Measurements from ENCODE around the gene TAF11L8.
A peak's percentile ranks its signal among the peaks of the same experiment; 100 is the strongest.
"Not testable (repeated sequence)": the region's sequence is repeated elsewhere in the genome, so short reads cannot be mapped to it uniquely, and the experiment has no call there.

The TAF11L8 gene

DNA sequence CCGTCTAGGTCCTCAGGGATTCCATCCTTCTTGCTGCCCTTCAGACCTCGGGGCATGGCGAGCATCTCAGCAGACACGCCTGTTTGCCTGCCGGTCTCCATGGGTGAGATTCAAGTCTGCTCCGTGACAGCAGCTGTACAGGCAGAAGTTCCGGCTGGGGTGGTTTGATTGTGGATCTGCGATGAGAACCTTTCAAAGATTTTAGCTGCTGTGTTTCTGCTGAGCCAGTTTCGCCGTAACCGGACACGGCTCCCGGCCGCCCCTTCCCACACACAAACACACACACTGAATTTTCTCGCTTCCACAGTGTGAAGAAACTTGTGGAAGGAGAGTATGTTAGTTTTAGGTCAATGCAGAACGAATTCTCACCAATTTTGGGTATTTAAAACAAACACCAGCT, at the start of gene TAF11L8:
TAF11L8 (minus strand) TSS at position 101 of the 400 bp plus-strand sequence.
- H3K4me3 ChIP-seq (ENCODE audit: low read depth, low read length); DNase-seq (ENCODE audit: low read depth): not testable (repeated sequence)

DNA sequence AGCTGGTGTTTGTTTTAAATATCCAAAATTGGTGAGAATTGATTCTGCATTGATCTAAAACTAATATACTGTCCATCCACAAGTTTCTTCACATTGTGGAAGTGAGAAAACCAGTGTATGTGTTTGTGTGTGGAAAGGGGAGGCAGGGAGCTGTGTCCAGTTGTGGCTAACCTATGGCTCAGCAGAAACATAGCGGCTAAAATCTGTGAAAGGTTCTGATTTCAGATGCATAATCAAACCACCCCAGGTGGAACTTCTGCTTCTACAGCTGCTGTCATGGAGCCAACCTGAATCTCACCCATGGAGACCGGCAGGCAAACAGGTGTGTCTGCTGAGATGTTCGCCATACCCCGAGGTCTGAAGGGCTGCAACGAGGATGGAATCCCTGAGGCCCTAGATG, 43.4 kb upstream of the TAF11L8 start, which contains the start of gene TAF11L14:
TAF11L14 (plus strand) TSS at position 301 of the 400 bp plus-strand sequence.
- DNase-seq (ENCODE audit: low read depth) = no peak
- TF ChIP-seq, protein P1, sequence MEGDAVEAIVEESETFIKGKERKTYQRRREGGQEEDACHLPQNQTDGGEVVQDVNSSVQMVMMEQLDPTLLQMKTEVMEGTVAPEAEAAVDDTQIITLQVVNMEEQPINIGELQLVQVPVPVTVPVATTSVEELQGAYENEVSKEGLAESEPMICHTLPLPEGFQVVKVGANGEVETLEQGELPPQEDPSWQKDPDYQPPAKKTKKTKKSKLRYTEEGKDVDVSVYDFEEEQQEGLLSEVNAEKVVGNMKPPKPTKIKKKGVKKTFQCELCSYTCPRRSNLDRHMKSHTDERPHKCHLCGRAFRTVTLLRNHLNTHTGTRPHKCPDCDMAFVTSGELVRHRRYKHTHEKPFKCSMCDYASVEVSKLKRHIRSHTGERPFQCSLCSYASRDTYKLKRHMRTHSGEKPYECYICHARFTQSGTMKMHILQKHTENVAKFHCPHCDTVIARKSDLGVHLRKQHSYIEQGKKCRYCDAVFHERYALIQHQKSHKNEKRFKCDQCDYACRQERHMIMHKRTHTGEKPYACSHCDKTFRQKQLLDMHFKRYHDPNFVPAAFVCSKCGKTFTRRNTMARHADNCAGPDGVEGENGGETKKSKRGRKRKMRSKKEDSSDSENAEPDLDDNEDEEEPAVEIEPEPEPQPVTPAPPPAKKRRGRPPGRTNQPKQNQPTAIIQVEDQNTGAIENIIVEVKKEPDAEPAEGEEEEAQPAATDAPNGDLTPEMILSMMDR (IDR thresholded peaks at IDR 0.05; ENCODE audit: control insufficient read depth, extremely low read depth, insufficient read depth) = no peak
- H3K4me3 ChIP-seq (ENCODE audit: low read depth, low read length) = no peak within 1 kb of the TSS

DNA sequence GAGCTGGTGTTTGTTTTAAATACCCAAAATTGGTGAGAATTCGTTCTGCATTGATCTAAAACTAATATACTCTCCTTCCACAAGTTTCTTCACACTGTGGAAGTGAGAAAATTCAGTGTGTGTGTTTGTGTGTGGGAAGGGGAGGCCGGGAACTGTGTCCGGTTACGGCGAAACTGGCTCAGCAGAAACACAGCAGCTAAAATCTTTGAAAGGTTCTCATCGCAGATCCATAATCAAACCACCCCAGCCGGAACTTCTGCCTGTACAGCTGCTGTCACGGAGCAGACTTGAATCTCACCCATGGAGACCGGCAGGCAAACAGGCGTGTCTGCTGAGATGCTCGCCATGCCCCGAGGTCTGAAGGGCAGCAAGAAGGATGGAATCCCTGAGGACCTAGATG, 41.0 kb upstream of the TAF11L8 start, which contains the start of gene TAF11L13:
TAF11L13 (plus strand) TSS at position 301 of the 400 bp plus-strand sequence.
- not testable (repeated sequence) for DNase-seq (ENCODE audit: low read depth); H3K4me3 ChIP-seq (ENCODE audit: low read depth, low read length)

DNA sequence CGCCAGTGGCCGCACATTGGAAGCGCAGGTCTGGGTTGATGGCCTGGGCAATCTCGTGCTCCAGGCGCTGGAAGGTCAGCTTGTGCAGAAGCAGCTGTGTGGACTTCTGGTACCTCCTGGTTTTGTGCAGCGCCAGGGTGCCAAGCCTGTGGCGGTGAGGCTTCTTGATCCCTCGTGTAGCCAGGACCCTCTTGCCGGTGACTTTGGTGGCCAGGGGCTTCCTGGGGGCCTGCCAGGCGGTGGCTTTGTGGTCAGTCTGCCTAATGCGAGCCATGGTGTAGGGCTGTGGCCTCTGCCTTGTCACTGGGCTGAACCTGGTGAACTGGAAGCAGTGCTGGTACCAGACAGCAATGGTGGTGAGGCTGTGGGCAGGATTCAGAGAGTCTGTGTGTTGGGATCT, 34.9 kb upstream of the TAF11L8 start:
- no peak for DNase-seq (ENCODE audit: low read depth)
- no peak overlapping the region for H3K4me3 ChIP-seq (ENCODE audit: low read depth, low read length)
- TF ChIP-seq, protein P1 (IDR thresholded peaks at IDR 0.05; ENCODE audit: control insufficient read depth, extremely low read depth, insufficient read depth) = no peak

DNA sequence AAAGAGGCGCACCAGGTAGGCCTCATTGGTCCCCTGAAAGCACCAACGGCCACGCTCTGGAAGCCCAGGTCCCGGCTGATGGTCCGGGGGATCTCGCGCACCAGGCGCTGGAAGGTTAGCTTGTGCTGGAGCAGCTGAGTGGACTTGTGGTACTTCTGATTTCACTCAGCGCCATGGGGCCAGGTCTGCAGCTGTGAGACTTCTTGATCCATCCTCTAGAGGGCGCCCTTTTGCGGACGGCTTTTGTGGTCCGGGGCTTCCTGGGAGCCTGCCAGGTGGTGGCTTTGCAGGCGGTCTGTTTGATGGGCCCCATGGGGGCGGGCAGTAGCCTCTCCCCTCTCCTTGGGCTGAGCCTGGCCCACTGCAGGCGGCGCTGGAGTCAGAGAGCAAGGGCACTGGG, 29.9 kb upstream of the TAF11L8 start:
- TF ChIP-seq, protein P1 (IDR thresholded peaks at IDR 0.05; ENCODE audit: control insufficient read depth, extremely low read depth, insufficient read depth) = peak; percentile 10; the same call in 1 of the 2 replicates
- no peak overlapping the region for H3K4me3 ChIP-seq (ENCODE audit: low read depth, low read length)
- no peak for DNase-seq (ENCODE audit: low read depth)

DNA sequence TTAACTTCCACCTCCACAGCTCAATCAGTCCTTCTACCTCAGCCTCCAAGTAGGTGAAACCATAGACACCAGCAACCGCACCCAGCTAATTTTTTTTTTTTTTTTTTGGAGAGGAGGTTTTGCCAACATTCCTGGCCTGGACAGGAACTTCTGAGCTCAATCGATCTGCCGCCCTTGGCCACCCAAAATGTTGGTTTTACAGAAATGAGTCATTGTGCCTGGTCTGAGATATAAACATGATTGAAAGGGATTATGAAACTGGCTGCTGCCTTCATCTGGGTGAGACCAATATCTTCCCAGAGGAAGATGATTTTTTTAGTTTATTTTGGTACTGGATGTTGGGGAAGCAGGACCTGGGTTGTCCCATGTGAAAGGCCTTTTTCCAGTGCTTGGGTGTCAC, 28.6 kb upstream of the TAF11L8 start:
- TF ChIP-seq, protein P1 (IDR thresholded peaks at IDR 0.05; ENCODE audit: control insufficient read depth, extremely low read depth, insufficient read depth) = no peak
- DNase-seq (ENCODE audit: low read depth) = no peak

DNA sequence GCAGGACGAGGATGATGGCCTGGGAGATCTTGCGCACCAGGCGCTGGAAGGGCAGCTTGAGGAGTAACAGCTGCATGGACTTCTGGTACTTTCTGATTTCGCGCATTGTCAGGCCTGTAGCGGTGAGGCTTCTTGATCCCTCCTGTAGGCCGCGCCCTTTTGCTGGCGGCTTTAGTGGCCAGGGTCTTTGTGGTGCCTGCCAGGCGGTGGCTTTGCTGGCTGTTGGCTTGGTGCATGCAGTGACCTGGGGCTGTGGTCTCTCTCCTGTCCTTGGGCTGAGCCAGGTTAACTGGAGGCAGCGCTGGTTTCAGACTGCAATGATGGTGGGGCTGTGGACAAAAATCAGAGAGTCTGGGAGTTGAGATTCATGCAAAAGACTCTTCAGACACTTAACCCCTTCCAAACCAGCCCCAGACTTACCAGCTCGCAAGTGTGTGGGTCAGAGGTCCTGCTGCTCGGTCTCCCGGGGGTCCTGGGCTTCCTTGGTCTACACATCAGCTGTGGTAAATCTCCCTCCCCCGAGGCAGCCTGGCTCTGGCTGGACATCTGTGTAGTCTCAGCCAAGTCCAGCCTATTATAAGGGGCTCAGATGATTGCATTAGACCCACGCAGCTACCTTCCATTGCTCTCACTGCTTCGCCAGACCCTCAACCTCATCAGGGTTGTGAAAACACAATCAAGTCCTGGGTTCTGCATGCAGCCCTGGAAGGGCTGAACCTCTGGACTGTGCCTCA, 24.3 kb upstream of the TAF11L8 start:
- DNase-seq (ENCODE audit: low read depth) = no peak
- TF ChIP-seq, protein P1 (IDR thresholded peaks at IDR 0.05; ENCODE audit: control insufficient read depth, extremely low read depth, insufficient read depth) = no peak
- H3K4me3 ChIP-seq (ENCODE audit: low read depth, low read length) = no peak overlapping the region

More for the DNA sequence above, 28.6 kb upstream of the TAF11L8 start:
- no peak overlapping the region for H3K4me3 ChIP-seq (ENCODE audit: low read depth, low read length)

DNA sequence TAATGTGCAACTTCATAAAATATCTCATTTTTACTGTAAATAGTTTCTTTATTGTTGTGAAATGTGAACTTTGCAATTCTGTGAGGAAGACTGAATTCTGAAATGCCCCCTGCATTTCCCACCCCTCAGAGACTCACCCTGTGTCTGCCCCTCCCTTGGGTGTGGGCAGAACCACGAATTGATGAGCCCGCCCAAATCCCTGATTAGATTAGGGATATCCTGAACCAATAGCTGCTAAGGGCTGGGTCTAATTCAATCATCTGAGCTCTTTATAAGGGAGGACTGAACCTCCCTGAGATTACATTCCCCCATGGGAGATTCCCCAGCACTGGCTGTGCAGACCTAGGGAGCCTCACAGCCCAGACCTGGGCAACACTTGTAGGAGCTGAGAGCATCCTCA, 19.3 kb upstream of the TAF11L8 start, which contains the start of gene TAF11L12:
TAF11L12 (plus strand) TSS at position 301 of the 400 bp plus-strand sequence.
- not testable (repeated sequence) for DNase-seq (ENCODE audit: low read depth); H3K4me3 ChIP-seq (ENCODE audit: low read depth, low read length)

DNA sequence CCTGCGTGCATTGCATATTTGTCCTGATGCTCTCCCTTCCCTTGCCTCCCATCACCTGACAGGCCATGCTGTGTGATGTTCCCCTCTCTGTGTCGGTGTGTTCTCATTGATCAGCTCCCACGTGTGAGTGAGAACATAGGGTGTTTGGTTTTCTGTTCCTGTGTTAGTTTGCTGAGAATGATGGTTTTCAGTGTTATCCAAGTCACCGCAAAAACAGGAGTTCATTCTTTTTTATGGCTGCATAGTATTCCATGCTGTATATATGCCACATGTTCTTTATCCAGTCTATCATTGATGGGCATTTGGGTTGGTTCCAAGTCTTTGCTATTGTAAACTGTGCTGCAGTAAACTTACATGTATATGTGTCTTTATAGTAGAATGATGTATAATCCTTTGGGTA, 16.7 kb upstream of the TAF11L8 start:
- H3K4me3 ChIP-seq (ENCODE audit: low read depth, low read length); DNase-seq (ENCODE audit: low read depth): not testable (repeated sequence)
